NCI-H446 treated with DMSO at 0.1 percent for 48 hours (cell line): ENCODE measurements around the gene ZFYVE1.

Source experiments
- DNase-seq: peaks from one replicate; lab custom pipeline; 2025; lab: John Stamatoyannopoulos, UW

Gene ZFYVE1

GRCh38 chr14:72921396-72921795 lies 105.5 kb downstream of the ZFYVE1 start:
- no peak for DNase-seq

- no peak for DNase-seq
Observed at GRCh38 chr14:72920008-72920407, 106.9 kb downstream of the ZFYVE1 start.
